ENCODE results near the gene FUOM. TPM values are rescaled to one million over a fixed set of nuclear protein-coding genes. Genes with fewer than 3 reads are reported as not detected.

Gene FUOM
- total and polyA plus RNA-seq, 9 of the 15 experiments (the other 6 are each of a cell fraction or from before 2014, with no cell fraction given): 1.8 to 96.1 (median 27.0) TPM

GRCh38 chr10:133309720-133310398 is 48.0 kb downstream of the FUOM start:
- H3K4me2 ChIP-seq (ENCODE audit: insufficient read depth, low read length): no peak overlapping the region; the same call in 1 of the 2 replicates
- no TSS peak for BruUV-seq (replicated peaks)
- peaks cover 42% of the 10 kb centered on the region for H3K79me2 ChIP-seq (ENCODE audit: control insufficient read depth, insufficient read depth, low read length)
- intact Hi-C loops (cut with micrococcal nuclease): no loop called here
- H3K36me3 ChIP-seq (ENCODE audit: control insufficient read depth, insufficient read depth, low read length): peaks cover 37% of the 10 kb centered on the region; the same call in 2 of the 3 replicates
- no peak overlapping the region for H2AFZ ChIP-seq (ENCODE audit: low read depth, low read length)
- no peak overlapping the region for H3K27ac ChIP-seq (ENCODE audit: extremely low read depth, low read depth, low read length)
- H3K9me3 ChIP-seq (replicated peaks; ENCODE audit: control insufficient read depth, insufficient read depth, low read depth, low read length): no peaks in the 10 kb centered on the region
- DNase-seq (ENCODE audit: extremely low read depth in 1 of 4, low spot score in 3 of 4): no peak
- H3K4me3 ChIP-seq: no peak overlapping the region
- H3K4me1 ChIP-seq (replicated peaks in 1 of 2; ENCODE audit: control insufficient read depth in 2 of 2, insufficient read depth in 2 of 2, low read length in 2 of 2): peaks cover 21 to 45% of the 10 kb centered on the region in 2 experiments
- H4K20me1 ChIP-seq (replicated peaks; ENCODE audit: control insufficient read depth, insufficient read depth, low read length): no peaks in the 10 kb centered on the region
- in situ Hi-C loops (cut with MboI): loop anchor here (5.0 kb wide), 2 partner anchors 63 to 168 kb away; no protein-coding TSS in a partner anchor
- H3K27me3 ChIP-seq (ENCODE audit: control insufficient read depth in 2 of 2, insufficient read depth in 2 of 2, low read length in 2 of 2): no peaks in the 10 kb centered on the region
- WGBS (ENCODE audit: insufficient coverage, low coverage, missing lambda C conversion rate): 87% methylated on average over 23 of the region's 33 CpGs
- peak overlapping the region in 1 of 2 experiments; percentile 31; a peak in 1 of 4 replicates for H3K9ac ChIP-seq (ENCODE audit: insufficient read depth in 1 of 2, low read depth in 2 of 2, low read length in 2 of 2)
- H3K9me1 ChIP-seq (ENCODE audit: control insufficient read depth, insufficient read depth, low read length): no peaks in the 10 kb centered on the region
- ChIA-PET CTCF (ENCODE audit: low intra/inter-chr PET ratio) (no interaction called here), POLR2A (no interaction called here)
- no peak for FAIRE-seq
- no peak for ATAC-seq
- TF ChIP-seq RBFOX2 (IDR thresholded peaks at IDR 0.05; ENCODE audit: low read depth, low read length) (peak; percentile 41; the same call in 1 of the 2 replicates), ZKSCAN8 (CRISPR knock-in tag; IDR thresholded peaks at IDR 0.05) (no peak), ZFP91 (CRISPR knock-in tag; IDR thresholded peaks at IDR 0.05) (no peak), ZNF197 (CRISPR knock-in tag; IDR thresholded peaks at IDR 0.05; ENCODE audit: low read depth) (no peak)
- TF ChIP-seq, protein P1, sequence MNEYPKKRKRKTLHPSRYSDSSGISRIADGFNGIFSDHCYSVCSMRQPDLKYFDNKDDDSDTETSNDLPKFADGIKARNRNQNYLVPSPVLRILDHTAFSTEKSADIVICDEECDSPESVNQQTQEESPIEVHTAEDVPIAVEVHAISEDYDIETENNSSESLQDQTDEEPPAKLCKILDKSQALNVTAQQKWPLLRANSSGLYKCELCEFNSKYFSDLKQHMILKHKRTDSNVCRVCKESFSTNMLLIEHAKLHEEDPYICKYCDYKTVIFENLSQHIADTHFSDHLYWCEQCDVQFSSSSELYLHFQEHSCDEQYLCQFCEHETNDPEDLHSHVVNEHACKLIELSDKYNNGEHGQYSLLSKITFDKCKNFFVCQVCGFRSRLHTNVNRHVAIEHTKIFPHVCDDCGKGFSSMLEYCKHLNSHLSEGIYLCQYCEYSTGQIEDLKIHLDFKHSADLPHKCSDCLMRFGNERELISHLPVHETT (CRISPR knock-in tag; conservative IDR thresholded peaks at IDR 0.05 in 1 of 2, IDR thresholded peaks at IDR 0.05 in 1 of 2): no peak

Measured in K562 (cell line).